Effector memory CD8-positive, alpha-beta T cell (primary cell): ENCODE measurements around the gene WDHD1.
"Not testable (repeated sequence)": the region's sequence is repeated elsewhere in the genome, so short reads cannot be mapped to it uniquely, and the experiment has no call there.

Source experiments
- ATAC-seq: fragments of 150-1000 bp; cut with Tn5 transposase; replicated peaks from 2 replicates; pipeline ENCODE4 v1.10.0; 2021; ENCODE audit warnings: mild to moderate bottlenecking, moderate library complexity
- DNase-seq, 3 experiments: peaks; one replicate each; pipeline ENCODE4 v3.0.0; 2021
- H3K27ac Mint-ChIP-seq, 2 donors: one replicate each; pipeline ENCODE4 v1.8.0; 2022; ENCODE audit warnings: mild to moderate bottlenecking in 2 of 2, mixed read lengths in 2 of 2, moderate library complexity in 2 of 2
- H3K27me3 Mint-ChIP-seq, 2 donors: one replicate each; pipeline ENCODE4 v1.8.0; 2022; ENCODE audit warnings: mixed read lengths in 2 of 2
- H3K36me3 Mint-ChIP-seq: one replicate; pipeline ENCODE4 v1.8.0; 2022; ENCODE audit warnings: mild to moderate bottlenecking, moderate library complexity, mixed read lengths; ENCODE audit not compliant: insufficient read depth
- H3K4me1 Mint-ChIP-seq, 2 donors: one replicate each; pipeline ENCODE4 v1.8.0; 2022; ENCODE audit warnings: low read depth in 2 of 2, mixed read lengths in 2 of 2
- H3K4me3 Mint-ChIP-seq, 2 donors: one replicate each; pipeline ENCODE4 v1.8.0; 2022; ENCODE audit warnings: mild to moderate bottlenecking in 2 of 2, mixed read lengths in 2 of 2, moderate library complexity in 2 of 2
- H3K9me3 Mint-ChIP-seq, 2 donors: one replicate each; pipeline ENCODE4 v1.8.0; 2022; ENCODE audit warnings: mixed read lengths in 2 of 2
- total RNA-seq, 9 experiments: gene quantifications; one replicate each; lab custom pipeline; 2026; lab: John Stamatoyannopoulos, UW

The WDHD1 gene
- total RNA-seq: 8.0 to 53.3 (median 12.1) reads per million in 9 experiments

- ATAC-seq (peak; percentile 90), DNase-seq (peak; percentile 95 to 96 (median 96))
- peaks cover 16% of the 10 kb centered on the region for H3K36me3 Mint-ChIP-seq
- H3K27ac Mint-ChIP-seq: peak within 1 kb of the TSS; percentile 94 to 95
- H3K4me1 Mint-ChIP-seq: peaks cover 27 to 47% of the 10 kb centered on the region in 2 donors
- H3K4me3 Mint-ChIP-seq: peak within 1 kb of the TSS; percentile 86 to 92
- no peaks in the 10 kb centered on the region for H3K9me3 Mint-ChIP-seq
- no peaks in the 10 kb centered on the region for H3K27me3 Mint-ChIP-seq
Observed at GRCh38 chr14:55026793-55027561, at the start of gene WDHD1, which contains the start of gene SOCS4. Gene WDHD1, minus strand, starts transcription at chr14:55027099. Its CDS starts 312 bp downstream, at chr14:55026787. Gene SOCS4, plus strand, starts transcription at chr14:55027236. Its CDS starts 15,806 bp downstream, at chr14:55043042.

DNA sequence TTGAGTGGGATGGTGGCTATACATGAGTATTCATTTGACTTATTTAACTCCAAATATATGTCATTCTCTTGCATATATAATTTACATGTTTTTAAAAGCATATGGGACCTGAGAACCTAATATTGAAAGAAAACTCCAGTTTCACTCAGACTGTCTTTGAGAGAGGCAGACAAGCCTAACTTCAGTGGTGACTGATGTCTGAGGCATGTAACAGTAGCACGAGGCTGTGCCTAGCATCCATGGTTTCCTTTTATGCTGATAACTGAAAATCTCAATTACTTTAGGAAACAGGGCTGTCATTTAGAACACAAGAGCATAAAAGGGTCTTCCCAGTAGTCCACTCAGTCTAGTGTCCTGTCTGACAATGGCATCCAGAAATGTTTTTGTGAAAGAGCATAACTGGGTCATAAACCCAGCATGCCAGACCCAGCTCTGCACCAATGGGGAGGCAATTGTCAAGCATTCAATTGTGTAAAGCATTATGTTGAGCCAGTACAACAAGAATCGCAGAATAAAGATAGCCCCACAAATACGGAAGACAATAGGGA is 48.8 kb upstream of the WDHD1 start:
- Mint-ChIP-seq H3K27ac (peak overlapping the region; percentile 62 to 91), H3K9me3 (no peaks in the 10 kb centered on the region), H3K4me1 (peaks cover 20 to 35% of the 10 kb centered on the region in 2 donors), H3K27me3 (no peaks in the 10 kb centered on the region), H3K36me3 (no peaks in the 10 kb centered on the region), H3K4me3 (peak overlapping the region; percentile 68 to 84)
- no peak for ATAC-seq
- DNase-seq: no peak

DNA sequence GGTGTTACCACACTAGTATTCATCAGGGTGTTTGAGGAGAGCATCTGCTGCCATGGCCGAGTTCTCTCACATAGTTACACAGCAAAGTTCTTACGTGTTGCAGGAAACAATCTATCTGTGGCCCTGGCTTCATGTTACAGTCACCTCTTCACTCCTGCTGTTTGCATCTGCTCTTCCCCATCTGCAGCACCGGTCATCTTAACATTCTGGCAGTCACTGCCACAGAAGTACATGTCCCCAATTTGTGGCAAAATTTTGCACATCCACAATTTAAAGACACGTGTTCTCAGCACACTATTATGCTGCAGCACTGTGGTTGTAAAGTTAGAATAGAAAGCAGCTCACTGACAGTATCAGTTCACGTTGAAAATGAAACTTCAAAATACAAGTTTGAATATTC is 47.8 kb upstream of the WDHD1 start:
- Mint-ChIP-seq H3K27me3 (no peaks in the 10 kb centered on the region), H3K4me3 (peak overlapping the region; percentile 68 to 84), H3K4me1 (peaks cover 20 to 35% of the 10 kb centered on the region in 2 donors), H3K9me3 (no peaks in the 10 kb centered on the region), H3K27ac (peak overlapping the region; percentile 62 to 91), H3K36me3 (no peaks in the 10 kb centered on the region)
- DNase-seq: no peak
- peak; percentile 16 for ATAC-seq

DNA sequence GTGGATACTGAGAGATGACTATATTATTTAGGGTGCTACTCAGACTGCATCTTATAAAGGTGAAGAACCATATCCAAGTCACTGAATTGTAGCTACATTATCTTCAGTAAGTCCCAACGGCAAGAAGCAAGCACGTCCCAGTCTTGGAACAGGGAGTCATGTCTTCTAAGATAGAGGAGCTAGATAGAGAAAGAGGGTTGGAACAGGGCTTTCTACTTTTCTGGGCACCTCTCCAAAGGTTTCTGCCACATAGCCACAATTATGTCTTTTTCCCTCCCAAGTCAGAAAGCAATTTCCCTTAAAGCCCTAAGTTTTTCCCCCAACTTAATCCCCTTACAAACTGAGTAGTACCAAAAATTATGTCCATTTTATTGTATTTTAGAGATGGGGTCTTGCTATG is 47.0 kb upstream of the WDHD1 start:
- DNase-seq: no peak
- H3K27me3 Mint-ChIP-seq: no peaks in the 10 kb centered on the region
- H3K9me3 Mint-ChIP-seq: no peaks in the 10 kb centered on the region
- no peaks in the 10 kb centered on the region for H3K36me3 Mint-ChIP-seq
- H3K27ac Mint-ChIP-seq: peak overlapping the region; percentile 62 to 91
- no peak for ATAC-seq
- H3K4me3 Mint-ChIP-seq: no peak overlapping the region
- peaks cover 20 to 35% of the 10 kb centered on the region in 2 donors for H3K4me1 Mint-ChIP-seq

GRCh38 chr14:55071870-55072640 is 45.2 kb upstream of the WDHD1 start:
- H3K4me1 Mint-ChIP-seq: peaks cover 20 to 35% of the 10 kb centered on the region in 2 donors
- ATAC-seq: peak; percentile 83
- H3K36me3 Mint-ChIP-seq: peaks cover 6% of the 10 kb centered on the region
- H3K4me3 Mint-ChIP-seq: peak overlapping the region; percentile 24 to 53
- peak in 1 of 3 experiments; percentile 9 for DNase-seq
- H3K27me3 Mint-ChIP-seq: no peaks in the 10 kb centered on the region
- H3K9me3 Mint-ChIP-seq: no peaks in the 10 kb centered on the region
- peak overlapping the region; percentile 81 to 86 for H3K27ac Mint-ChIP-seq

DNA sequence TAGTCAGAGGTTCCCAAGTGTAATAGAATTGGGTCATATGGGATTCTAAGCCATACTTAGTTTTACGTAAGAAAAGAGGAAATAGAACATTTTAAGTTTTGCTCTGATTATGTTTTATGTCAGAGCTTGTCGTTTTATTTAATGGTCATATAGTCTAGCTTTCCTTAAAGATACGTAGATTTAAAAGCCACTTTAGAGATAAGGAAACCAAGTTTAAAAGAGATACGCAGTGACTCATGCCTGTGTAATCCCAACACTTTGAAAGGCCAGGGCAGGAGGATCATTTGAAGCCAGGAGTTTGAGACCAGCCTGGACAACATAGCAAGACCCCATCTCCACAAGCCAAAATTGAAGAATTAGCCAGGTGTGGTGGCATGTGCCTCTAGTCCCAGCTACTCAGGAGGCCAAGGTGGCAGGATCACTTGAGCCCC is 44.1 kb upstream of the WDHD1 start:
- Mint-ChIP-seq H3K27me3 (no peaks in the 10 kb centered on the region), H3K9me3 (no peaks in the 10 kb centered on the region), H3K4me3 (no peak overlapping the region), H3K36me3 (peaks cover 17% of the 10 kb centered on the region), H3K27ac (peak overlapping the region; percentile 81 to 86), H3K4me1 (peaks cover 21 to 35% of the 10 kb centered on the region in 2 donors)
- DNase-seq (no peak), ATAC-seq (no peak)

- H3K9me3 Mint-ChIP-seq: no peaks in the 10 kb centered on the region
- DNase-seq: no peak
- no peak overlapping the region for H3K4me3 Mint-ChIP-seq
- no peaks in the 10 kb centered on the region for H3K27me3 Mint-ChIP-seq
- H3K4me1 Mint-ChIP-seq: peaks cover 9 to 16% of the 10 kb centered on the region in 2 donors
- no peak for ATAC-seq
- H3K36me3 Mint-ChIP-seq: peaks cover 63% of the 10 kb centered on the region
- peak overlapping the region in 1 of 2 donors; percentile 6 for H3K27ac Mint-ChIP-seq
Observed at GRCh38 chr14:55066223-55066622, 39.3 kb upstream of the WDHD1 start.

GRCh38 chr14:55065411-55065810 is 38.5 kb upstream of the WDHD1 start:
- Mint-ChIP-seq H3K27ac (peak overlapping the region in 1 of 2 donors; percentile 32), H3K36me3 (peaks cover 72% of the 10 kb centered on the region), H3K9me3 (no peaks in the 10 kb centered on the region), H3K4me3 (no peak overlapping the region), H3K27me3 (no peaks in the 10 kb centered on the region), H3K4me1 (peaks cover 12 to 24% of the 10 kb centered on the region in 2 donors)
- DNase-seq (no peak), ATAC-seq (no peak)

DNA sequence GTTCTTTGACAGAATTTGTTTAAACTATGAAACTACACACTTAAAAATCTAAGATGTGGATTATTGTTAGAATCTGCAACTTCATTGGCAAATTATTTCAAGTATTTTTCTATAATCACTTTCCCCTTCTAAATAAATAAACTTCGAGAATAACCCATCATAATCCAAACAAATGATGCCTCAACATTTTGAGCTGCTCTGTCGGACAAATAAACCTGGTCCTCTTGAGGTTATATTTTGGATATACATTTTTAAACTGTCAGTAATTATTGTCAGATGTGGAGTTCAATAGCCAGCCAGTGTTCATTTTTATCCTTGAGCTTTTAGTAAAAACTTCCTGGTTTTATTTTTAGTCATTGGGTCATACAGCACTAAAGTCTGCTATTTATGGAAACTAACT is 38.0 kb upstream of the WDHD1 start:
- not testable (repeated sequence) for H3K9me3 Mint-ChIP-seq, DNase-seq, ATAC-seq, H3K27me3 Mint-ChIP-seq, H3K4me3 Mint-ChIP-seq
- Mint-ChIP-seq H3K27ac (peak overlapping the region in 1 of 2 donors; percentile 32), H3K36me3 (peaks cover 73% of the 10 kb centered on the region), H3K4me1 (peaks cover 12 to 28% of the 10 kb centered on the region in 2 donors)

DNA sequence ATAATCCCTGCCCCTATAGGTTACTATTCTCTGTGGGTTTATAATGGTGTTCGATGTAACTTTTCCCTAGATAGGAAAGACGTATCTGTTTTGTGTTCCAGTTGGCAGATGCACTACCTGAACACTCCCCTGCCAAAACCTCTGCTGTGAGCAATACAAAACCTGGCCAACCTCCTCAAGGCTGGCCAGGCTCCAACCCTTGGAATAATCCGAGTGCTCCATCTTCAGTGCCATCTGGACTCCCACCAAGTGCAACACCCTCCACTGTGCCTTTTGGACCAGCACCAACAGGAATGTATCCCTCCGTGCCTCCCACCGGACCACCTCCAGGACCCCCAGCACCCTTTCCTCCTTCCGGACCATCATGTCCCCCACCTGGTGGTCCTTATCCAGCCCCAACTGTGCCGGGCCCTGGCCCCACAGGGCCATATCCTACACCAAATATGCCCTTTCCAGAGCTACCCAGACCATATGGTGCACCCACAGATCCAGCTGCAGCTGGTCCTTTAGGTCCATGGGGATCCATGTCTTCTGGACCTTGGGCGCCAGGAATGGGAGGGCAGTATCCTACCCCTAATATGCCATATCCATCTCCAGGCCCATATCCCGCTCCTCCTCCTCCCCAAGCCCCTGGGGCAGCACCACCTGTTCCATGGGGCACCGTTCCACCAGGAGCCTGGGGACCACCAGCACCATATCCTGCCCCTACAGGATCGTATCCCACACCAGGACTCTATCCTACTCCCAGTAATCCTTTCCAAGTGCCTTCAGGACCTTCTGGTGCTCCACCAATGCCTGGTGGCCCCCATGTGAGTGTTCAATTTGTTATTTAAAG is 35.8 kb upstream of the WDHD1 start:
- Mint-ChIP-seq H3K36me3 (peaks cover 91% of the 10 kb centered on the region), H3K27ac (peak overlapping the region in 1 of 2 donors; percentile 89), H3K4me3 (no peak overlapping the region), H3K9me3 (no peaks in the 10 kb centered on the region), H3K4me1 (peaks cover 21 to 43% of the 10 kb centered on the region in 2 donors), H3K27me3 (no peaks in the 10 kb centered on the region)
- no peak for DNase-seq
- no peak for ATAC-seq

DNA sequence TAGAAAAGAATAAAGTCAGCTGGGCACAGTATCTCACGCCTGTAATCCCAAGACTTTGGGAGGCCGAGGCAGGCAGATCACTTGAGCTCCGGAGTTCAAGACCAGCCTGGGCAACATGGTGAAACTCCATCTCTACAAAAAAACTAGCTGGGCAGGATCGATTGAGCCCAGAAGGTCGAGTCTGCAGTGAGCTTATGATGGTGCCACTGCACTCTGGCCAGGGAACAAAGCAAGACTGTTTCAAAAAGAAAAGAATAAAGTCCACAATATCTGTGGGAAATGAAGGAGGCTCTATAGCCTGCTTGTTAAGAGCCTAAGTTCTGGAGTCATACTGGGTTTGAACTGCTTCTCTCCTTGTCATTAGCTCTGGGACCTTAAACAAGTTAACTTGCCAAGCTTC is 32.4 kb upstream of the WDHD1 start:
- Mint-ChIP-seq H3K4me3 (no peak overlapping the region), H3K4me1 (peaks cover 24 to 55% of the 10 kb centered on the region in 2 donors), H3K36me3 (peaks cover 70% of the 10 kb centered on the region)

DNA sequence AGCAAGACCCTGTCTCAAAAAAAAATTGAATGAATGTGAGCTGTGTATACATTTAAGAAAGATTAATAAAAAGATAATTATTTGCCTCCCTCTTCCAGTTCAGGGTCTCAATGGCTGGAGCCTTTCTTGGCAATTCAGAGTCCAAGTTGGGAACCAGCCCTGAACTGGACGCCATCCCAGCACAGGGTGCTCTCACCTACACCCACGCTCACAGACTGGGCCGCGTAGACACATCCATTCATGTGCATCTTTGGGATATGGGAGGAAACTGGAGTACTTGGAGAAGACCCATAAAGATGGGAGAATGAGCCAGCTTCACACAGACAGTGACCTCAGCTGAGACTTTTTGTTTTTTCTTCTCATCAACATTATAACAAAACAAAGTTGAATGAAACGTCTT is 31.0 kb upstream of the WDHD1 start:
- peak overlapping the region in 1 of 2 donors; percentile 10 for H3K4me3 Mint-ChIP-seq

More for the DNA sequence above, 32.4 kb upstream of the WDHD1 start:
- Mint-ChIP-seq H3K9me3 (no peaks in the 10 kb centered on the region), H3K27ac (peak overlapping the region; percentile 51 to 83), H3K27me3 (no peaks in the 10 kb centered on the region)
- ATAC-seq (no peak), DNase-seq (no peak)

More for the DNA sequence above, 31.0 kb upstream of the WDHD1 start:
- DNase-seq: no peak
- no peaks in the 10 kb centered on the region for H3K9me3 Mint-ChIP-seq
- peaks cover 30 to 64% of the 10 kb centered on the region in 2 donors for H3K4me1 Mint-ChIP-seq
- no peak for ATAC-seq
- peaks cover 66% of the 10 kb centered on the region for H3K36me3 Mint-ChIP-seq
- H3K27ac Mint-ChIP-seq: peak overlapping the region in 1 of 2 donors; percentile 27
- H3K27me3 Mint-ChIP-seq: no peaks in the 10 kb centered on the region
